HG02678 (cell line): ENCODE data around the gene TMEM131.

Experiments
- ATAC-seq: cut with Tn5 transposase; IDR thresholded peaks from one replicate; pipeline ENCODE4 v1.9.1; 2021; ENCODE audit warnings: mild to moderate bottlenecking, moderate library complexity; ENCODE audit not compliant: unreplicated experiment

The TMEM131 gene

GRCh38 chr2:97769711-97770110, 226.0 kb downstream of the TMEM131 start:
- no peak for ATAC-seq

GRCh38 chr2:97769308-97769707, 226.4 kb downstream of the TMEM131 start:
- ATAC-seq, result no peak

- ATAC-seq, result no peak
These were observed 229.2 kb downstream of the TMEM131 start for GRCh38 chr2:97766567-97766966.

- ATAC-seq, result no peak
These were observed 229.8 kb downstream of the TMEM131 start for GRCh38 chr2:97765933-97766332.

- ATAC-seq, result no peak
These were observed 231.0 kb downstream of the TMEM131 start for GRCh38 chr2:97764559-97765263.

GRCh38 chr2:97763176-97763845, 232.4 kb downstream of the TMEM131 start:
- ATAC-seq, result no peak

GRCh38 chr2:97761192-97761591, 234.6 kb downstream of the TMEM131 start:
- no peak for ATAC-seq

- ATAC-seq, result no peak
These were observed 235.2 kb downstream of the TMEM131 start for GRCh38 chr2:97760480-97761049.

- ATAC-seq, result no peak
These were observed 235.9 kb downstream of the TMEM131 start for GRCh38 chr2:97759727-97760407.

- ATAC-seq, result no peak
These were observed 237.5 kb downstream of the TMEM131 start for GRCh38 chr2:97758131-97758705.

- ATAC-seq, result no peak
These were observed 238.7 kb downstream of the TMEM131 start for GRCh38 chr2:97757062-97757461.

GRCh38 chr2:97755491-97755890, 240.3 kb downstream of the TMEM131 start:
- ATAC-seq, result no peak

GRCh38 chr2:97754690-97755346, 240.9 kb downstream of the TMEM131 start:
- ATAC-seq, result no peak

- ATAC-seq, result no peak
These were observed 243.1 kb downstream of the TMEM131 start for GRCh38 chr2:97752342-97753334.

- no peak for ATAC-seq
These were observed 244.0 kb downstream of the TMEM131 start for GRCh38 chr2:97751752-97752151.

- no peak for ATAC-seq
These were observed 245.7 kb downstream of the TMEM131 start for GRCh38 chr2:97750017-97750416.

GRCh38 chr2:97749581-97749980, 246.2 kb downstream of the TMEM131 start:
- ATAC-seq, result no peak

- no peak for ATAC-seq
These were observed 248.0 kb downstream of the TMEM131 start for GRCh38 chr2:97747716-97748115.

- ATAC-seq, result no peak
These were observed 248.5 kb downstream of the TMEM131 start for GRCh38 chr2:97747285-97747684.
